HG03139 (cell line): ENCODE results near the gene NAV2.

Experiments used
- ATAC-seq: cut with Tn5 transposase; IDR thresholded peaks from one replicate; pipeline ENCODE4 v1.9.1; 2021; ENCODE audit not compliant: unreplicated experiment

Gene NAV2

DNA sequence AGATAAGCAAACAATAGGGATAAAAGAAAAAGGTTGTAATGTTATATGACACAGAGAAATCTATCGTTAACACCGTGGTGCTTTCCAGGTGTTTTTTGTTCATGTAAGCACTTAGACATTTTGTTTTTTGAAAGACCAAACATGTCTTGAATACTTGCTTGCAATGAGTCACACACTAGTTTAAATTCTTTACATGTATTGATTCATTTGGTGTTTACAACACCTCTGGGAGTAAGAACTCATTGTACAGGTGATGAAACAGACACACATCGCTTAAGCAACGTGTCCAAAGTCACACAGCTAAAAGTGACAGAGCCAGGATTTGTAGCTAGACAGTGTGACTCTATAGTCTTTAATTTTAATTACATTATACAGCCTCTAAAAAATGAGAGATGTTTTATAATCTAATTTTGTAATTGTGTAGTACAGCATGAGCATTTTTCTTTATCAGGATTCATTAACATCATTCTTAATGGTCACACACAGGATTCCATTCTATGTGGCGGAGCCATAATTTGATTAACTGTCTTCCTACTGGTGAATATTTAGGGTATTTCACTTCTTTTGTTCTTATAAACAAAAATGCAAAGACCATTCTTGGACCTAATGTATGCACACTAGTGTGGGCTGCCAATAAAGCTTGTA lies 298.8 kb downstream of the NAV2 start:
- no peak for ATAC-seq

DNA sequence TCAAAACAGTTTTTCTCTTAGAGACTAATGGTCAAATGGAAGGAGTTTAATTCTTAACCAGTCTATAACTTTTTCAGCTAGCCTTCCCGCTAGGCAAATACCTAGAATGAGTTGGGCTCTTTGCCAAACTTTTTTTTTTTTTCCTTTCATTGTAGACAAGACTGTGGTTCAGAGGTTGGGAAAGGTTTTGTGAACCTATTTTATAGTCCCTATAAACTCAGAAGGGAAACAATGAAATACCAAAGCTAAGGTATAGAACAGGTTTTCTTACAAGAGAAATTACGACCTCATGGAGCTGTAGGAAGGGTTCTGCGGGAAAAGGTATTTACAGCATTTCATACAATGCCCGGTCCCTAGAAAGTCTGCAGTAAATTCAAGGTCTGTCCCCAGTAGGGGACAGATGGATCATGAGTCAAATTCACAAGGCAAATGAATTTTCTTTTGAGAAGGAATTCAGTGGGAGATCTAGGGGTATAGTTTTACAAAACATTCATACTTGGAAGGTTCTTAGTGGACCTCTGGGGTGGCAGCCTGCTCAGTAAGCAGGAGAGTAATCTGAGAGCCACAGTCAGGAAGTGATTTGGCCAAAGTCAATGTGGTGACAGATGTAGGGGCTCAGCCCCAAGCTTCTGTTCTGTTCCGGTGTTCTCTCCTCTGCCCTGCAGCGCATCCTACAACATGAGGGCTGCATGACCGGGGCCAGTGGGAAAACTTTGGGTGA lies 300.9 kb downstream of the NAV2 start:
- ATAC-seq, result no peak

DNA sequence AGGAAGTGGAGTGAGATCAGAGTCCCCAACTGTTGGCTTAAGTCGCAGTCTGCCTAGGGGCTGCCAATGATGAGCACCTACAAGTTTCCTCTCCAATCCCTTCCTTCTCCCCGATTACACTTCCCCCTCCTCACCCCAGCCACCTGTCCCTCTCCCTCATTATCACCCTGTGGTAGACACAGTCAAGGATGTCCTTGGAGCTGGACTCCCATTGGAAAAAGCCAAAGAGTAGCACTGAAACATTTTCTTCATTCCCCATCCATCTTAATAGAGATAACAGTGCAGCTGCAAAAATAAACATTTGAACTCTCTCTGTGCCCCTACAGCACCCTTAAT lies 301.4 kb downstream of the NAV2 start:
- ATAC-seq, result no peak

GRCh38 chr11:20015101-20015500 lies 302.5 kb downstream of the NAV2 start:
- ATAC-seq, result no peak

GRCh38 chr11:20015529-20016427 lies 303.1 kb downstream of the NAV2 start:
- no peak for ATAC-seq

DNA sequence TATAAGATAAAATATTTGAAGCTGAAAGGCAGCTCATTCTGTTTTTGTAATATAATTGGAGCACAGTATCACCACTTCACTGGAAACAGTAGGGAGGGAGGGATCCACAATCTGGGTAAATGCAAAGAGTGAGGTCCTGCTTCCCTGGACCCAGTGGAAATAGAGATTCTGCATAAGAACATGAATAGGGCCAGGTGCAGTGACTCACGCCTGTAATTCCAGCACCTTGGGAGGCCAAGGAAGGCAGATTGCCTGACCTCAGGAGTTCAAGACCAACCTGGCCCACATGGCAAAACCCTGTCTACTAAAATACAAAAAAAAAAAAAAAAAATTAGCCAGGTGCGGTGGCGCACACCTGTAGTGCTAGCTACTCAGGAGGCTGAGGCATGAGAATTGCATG lies 303.9 kb downstream of the NAV2 start:
- ATAC-seq, result no peak

DNA sequence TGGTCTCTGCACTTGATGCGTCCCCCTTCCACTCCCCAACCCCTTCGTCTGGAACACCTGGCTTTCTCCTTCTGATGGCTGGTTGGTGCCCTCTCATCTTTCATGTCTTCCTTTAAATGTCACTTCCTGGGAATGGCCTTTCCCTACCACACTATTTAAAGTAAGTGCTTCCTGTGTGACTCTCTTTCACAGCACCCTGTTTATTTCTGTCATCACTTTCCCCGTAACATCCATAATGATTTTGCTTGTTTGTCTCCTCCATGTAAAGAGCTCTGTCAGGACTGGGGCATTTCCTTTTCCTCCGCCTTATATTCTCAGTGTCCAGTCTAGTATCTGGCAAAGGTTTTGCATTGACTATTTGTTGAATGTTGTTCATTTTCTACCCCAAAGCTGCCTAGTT lies 304.7 kb downstream of the NAV2 start:
- ATAC-seq, result no peak

DNA sequence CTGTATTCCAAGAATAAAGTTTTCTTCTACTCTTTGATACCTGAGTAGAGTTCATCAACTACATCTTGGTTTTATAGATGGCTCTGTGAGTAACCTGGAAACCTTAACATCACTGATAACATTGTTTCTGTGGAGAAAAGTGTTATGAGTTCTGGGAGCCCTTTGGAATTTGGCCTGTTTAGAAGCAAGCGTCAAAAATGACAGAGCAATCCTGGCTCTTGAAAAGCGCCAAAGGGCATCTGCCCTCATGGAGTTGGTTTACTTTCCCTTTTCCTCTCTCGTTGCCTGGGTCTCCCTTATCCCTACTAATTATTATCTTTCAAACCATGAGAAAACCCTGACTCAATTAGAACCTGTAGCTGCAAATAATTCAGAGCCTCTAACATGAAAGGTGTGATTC lies 307.6 kb downstream of the NAV2 start:
- no peak for ATAC-seq

DNA sequence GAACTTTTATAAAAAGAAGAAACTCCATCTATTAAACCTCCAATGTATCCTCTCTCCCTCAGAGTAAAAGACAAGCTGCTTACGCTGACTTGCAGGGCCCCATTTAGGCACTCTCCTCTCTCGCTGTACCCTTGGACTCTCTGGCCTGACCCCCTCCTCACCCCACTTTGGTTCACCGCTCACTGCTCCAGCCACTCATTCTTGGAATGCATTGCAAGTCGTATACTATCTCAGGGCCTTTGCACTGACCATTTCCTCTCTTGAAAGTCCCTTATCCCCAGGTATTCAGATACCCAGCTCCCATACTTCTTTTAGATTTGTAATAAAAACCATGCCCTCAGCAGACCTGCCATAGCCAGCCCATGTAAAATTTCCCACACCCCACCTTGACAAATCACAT lies 308.1 kb downstream of the NAV2 start:
- ATAC-seq, result no peak

DNA sequence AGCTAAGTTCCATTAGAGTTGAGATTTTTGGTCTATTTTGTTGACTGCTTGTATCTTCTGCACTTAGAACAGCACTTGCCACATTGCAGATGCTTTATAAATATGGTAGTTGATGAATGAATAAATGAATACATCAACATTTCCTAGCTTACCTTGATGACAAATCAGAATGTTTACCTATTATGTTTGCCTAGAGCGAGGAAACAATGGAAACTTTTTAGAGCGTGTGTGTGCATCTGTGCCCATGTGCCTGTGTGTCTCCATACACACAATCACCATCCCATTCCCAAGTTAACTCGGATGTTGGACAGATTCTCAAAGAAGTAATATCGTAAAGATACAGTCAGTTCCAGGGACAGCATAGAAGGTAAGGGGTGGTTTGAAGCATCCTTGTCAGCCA lies 308.6 kb downstream of the NAV2 start:
- no peak for ATAC-seq

DNA sequence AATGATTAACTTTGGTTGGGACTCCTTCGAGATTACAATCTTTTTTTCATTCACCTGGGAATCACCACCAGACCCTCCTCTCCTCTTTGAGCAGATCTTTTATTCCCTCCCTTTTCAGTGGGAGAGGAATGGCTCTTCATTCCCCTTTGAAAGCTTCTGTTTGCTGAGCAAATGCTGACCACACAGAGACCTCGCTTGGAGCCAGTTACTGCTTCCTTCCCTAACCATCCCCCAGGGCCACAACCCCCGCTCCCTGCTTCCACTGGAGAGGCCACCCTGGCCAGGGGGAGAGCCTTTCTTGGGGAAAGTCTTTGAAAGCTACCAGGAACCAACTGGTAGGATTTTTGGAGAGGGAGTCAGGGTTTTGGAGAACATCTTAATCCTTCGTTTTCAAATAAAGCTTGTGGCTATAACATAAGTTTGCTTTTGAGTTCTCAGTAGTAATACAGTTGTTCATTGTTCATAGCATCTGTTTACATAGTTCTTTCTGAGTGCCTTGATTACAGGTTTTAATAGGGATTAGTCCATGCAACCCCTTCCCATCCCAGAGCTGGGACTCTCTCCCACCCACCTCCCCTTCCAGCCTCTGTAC lies 309.2 kb downstream of the NAV2 start:
- ATAC-seq, result no peak

DNA sequence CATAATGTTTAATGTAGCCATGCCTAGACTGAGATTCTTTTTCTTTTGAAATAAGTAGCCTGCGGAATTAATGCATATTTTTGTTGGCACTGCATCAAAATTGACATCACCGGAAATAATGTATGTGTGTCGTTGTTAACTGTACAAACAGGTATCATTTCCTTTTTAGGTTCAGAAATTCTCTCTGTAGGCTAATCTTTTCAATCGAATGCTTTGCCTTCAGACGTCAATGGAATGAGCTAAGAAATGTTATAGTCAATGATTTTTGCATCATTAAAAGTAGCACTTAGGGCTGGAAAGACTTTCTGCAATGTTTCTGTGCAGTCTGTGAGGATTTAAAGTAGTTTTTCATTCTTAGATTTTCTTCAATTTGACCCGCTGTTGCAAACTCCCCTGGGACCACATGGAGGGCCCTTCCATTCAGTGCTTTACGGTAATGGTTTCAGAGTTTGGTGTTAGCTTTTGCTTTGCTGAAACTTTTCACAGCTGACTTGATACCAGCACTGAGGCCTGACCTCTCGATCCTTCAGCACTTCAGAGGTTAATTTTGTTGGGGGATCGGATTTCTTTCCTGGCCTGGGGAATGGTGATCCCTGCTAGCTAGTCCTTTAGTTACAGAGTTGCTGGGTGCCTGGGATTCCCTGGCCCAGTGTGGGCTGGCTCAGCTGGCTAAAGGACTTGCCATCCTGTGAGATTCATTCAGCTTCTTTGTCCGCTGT lies 309.9 kb downstream of the NAV2 start:
- ATAC-seq, result no peak

DNA sequence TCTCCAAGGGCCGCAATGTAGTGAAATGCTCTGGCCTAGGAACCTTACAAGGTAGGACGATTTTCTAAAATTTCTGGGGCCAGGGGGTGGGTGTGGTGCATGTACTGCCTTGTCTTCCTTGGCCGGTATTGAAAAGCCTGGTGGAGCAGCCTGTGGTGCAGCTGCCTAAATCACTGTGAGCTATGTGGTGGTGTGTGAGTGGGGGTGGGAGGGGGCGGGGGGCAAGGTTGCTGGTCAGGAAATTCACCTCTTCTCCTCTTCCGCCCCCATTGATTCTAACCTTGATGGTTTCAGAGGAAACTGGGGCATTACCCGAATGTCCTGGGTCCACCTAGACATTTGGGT lies 310.4 kb downstream of the NAV2 start:
- no peak for ATAC-seq

- ATAC-seq, result no peak
These were observed 311.7 kb downstream of the NAV2 start for GRCh38 chr11:20024172-20024935.

DNA sequence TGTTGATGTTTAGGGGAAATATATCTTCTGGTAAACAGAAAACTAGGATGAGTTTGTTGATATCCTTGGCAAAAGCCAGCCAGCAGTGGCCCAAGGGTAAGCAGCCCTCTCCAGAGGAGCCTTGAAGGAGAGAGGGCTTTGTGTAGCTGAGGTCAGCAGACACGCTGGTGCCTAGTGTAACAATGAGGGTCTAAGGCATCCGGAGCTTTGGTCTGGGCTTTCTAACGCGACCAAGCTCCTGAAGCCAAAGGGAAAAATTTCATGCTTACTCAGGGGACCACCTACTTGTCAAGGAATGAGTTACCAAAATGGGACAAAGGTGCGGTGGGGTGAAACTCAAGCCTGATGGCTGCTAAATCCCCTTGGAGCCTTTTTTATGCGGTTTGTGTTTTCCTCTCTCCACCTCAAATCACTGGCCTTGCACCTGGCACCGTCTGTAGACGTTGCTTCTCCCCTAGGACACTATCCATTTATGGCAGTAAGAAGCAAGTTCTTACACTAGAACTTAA lies 312.7 kb downstream of the NAV2 start:
- no peak for ATAC-seq

GRCh38 chr11:20026629-20027555 lies 314.3 kb downstream of the NAV2 start:
- ATAC-seq, result no peak

DNA sequence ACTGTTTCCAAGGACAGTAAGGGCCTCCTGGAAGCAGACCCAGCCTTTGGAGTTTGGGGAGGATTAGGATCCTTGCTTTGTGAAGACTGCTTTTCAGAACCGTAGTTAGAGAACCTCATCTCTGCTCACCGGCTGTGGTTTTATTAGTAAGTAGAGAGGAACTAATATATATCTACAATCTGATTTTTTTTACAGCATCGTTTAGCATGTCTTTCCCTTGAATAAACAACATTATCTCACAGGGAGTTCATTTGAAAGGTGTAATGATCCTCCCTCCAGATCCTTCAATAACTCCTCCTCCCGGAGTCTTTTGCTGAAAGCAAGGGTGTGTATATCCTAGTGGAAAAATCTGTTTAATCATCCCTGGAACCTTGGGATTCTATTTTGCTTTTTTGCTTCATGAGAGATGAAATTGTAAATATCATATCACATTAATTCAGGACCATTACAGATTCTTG lies 314.9 kb downstream of the NAV2 start:
- no peak for ATAC-seq

GRCh38 chr11:20029193-20029592 lies 316.6 kb downstream of the NAV2 start:
- ATAC-seq, result no peak

GRCh38 chr11:20030472-20030871 lies 317.8 kb downstream of the NAV2 start:
- no peak for ATAC-seq
